Measurements from ENCODE around the gene MCRIP2. TPM values are rescaled to one million over a fixed set of nuclear protein-coding genes. Genes with fewer than 3 reads are reported as not detected.
A peak's percentile ranks its signal among the peaks of the same experiment; 100 is the strongest.

MCRIP2 gene
- total and polyA plus RNA-seq, 9 of the 15 experiments (the other 6 are each of a cell fraction or from before 2014, with no cell fraction given): 0.80 to 120 (median 35.2) TPM

GRCh38 chr16:660459-661183, 19.0 kb downstream of the MCRIP2 start (continued):
- TF ChIP-seq ZMIZ1 (IDR thresholded peaks at IDR 0.05; ENCODE audit: low read depth in 2 of 2, low read length in 2 of 2) (no peak), CBX1 (IDR thresholded peaks at IDR 0.05; ENCODE audit: low read depth) (0 out of 2 replicates have a peak, but pooled peaks have one; percentile 54), ZFX (CRISPR knock-in tag; IDR thresholded peaks at IDR 0.05) (peak; percentile 48), USF2 (CRISPR knock-in tag; IDR thresholded peaks at IDR 0.05) (no peak; the same call in 1 of the 2 replicates), PATZ1 (CRISPR knock-in tag; IDR thresholded peaks at IDR 0.05; ENCODE audit: borderline replicate concordance) (no peak), GTF3C2 (IDR thresholded peaks at IDR 0.05; ENCODE audit: borderline replicate concordance, extremely low read depth, insufficient read length) (no peak), RBM34 (IDR thresholded peaks at IDR 0.05; ENCODE audit: borderline replicate concordance, insufficient read depth, low read length) (no peak), MEF2A (IDR thresholded peaks at IDR 0.05; ENCODE audit: control insufficient read depth, low read depth, low read length) (no peak), BDP1 (IDR thresholded peaks at IDR 0.05; ENCODE audit: insufficient read depth, insufficient read length) (no peak), NFRKB (IDR thresholded peaks at IDR 0.05; ENCODE audit: low read depth) (no peak), RFX7 (CRISPR knock-in tag; IDR thresholded peaks at IDR 0.05) (no peak), MCM3 (IDR thresholded peaks at IDR 0.05) (no peak), ILF3 (IDR thresholded peaks at IDR 0.05; ENCODE audit: borderline replicate concordance) (no peak), HNRNPK (IDR thresholded peaks at IDR 0.05; ENCODE audit: low read depth, low read length, poor library complexity, severe bottlenecking) (no peak), TBL1XR1 (IDR thresholded peaks at IDR 0.05; ENCODE audit: low read length in 2 of 2) (no peak), GABPB1 (CRISPR knock-in tag; IDR thresholded peaks at IDR 0.05) (peak; percentile 59), GABPB2 (CRISPR knock-in tag; conservative IDR thresholded peaks at IDR 0.05) (no peak), PTBP1 (IDR thresholded peaks at IDR 0.05; ENCODE audit: low read depth, low read length) (no peak)
